K562 (cell line): Measurements from ENCODE around the gene FOXD2. TPM values are rescaled to one million over a fixed set of nuclear protein-coding genes. Genes with fewer than 3 reads are reported as not detected.
A peak's percentile ranks its signal among the peaks of the same experiment; 100 is the strongest.

Experiments
- ATAC-seq: fragments of 200-7000 bp; cut with Tn5 transposase; 3 replicates; pipeline ENCODE4 v1.9.1; 2020; ENCODE audit warnings: moderate library complexity
- BruUV-seq: library from RNA; stranded (reverse); fragments of 400-500 nt; replicated peaks from 2 replicates; lab custom pipeline; 2021; lab: Mats Ljungman, UMichigan
- CTCF ChIA-PET: fragments of 300-600 bp; formaldehyde crosslinking; extraction: SDS; loops from one replicate; lab custom pipeline; 2021; ENCODE audit warnings: low intra/inter-chr PET ratio; lab: Yijun Ruan, JAX
- POLR2A ChIA-PET: fragments of 300-600, 350-650 bp; sonication (Branson Sonifier 250); formaldehyde crosslinking; extraction: SDS; loops from one replicate; lab custom pipeline; 2021; ENCODE audit warnings: antibody characterized with exemption, inconsistent platforms; lab: Yijun Ruan, JAX
- DNase-seq, 4 experiments: peaks; one replicate each; pipeline versions ENCODE4 v3.0.0 to v3.0.0-alpha.2; 2011 to 2018; ENCODE audit warnings: low spot score in 3 of 4, mixed read lengths in 3 of 4; ENCODE audit errors: extremely low read depth in 1 of 4
- FAIRE-seq: peaks from 2 replicates; lab custom pipeline; 2011; peaks lifted over from hg19 to GRCh38; lab: Jason Lieb, UNC
- H2AFZ ChIP-seq: 2 replicates; pipeline ENCODE4 v1.6.0; 2011; ENCODE audit warnings: low read depth, low read length, control low read depth, inconsistent platforms
- H3K27ac ChIP-seq: fragments of 200-600 bp; 3 replicates; pipeline ENCODE4 v1.8.0; 2011; ENCODE audit warnings: low read depth, mild to moderate bottlenecking, control low read depth, inconsistent platforms, low read length, moderate library complexity, mixed read lengths; ENCODE audit errors: extremely low read depth
- H3K27me3 ChIP-seq, 2 experiments: fragments of 300-600 bp in 1 of 2; 2 replicates in 1 of 2; 3 replicates in 1 of 2; pipeline versions ENCODE4 v1.6.0 to v1.8.0; 2011; ENCODE audit warnings: inconsistent platforms in 2 of 2, low read length in 2 of 2, mild to moderate bottlenecking in 1 of 2, mixed read lengths in 1 of 2, moderate library complexity in 1 of 2; ENCODE audit not compliant: control insufficient read depth in 2 of 2, insufficient read depth in 2 of 2
- H3K36me3 ChIP-seq: fragments of 300-600 bp; 3 replicates; pipeline ENCODE4 v1.8.0; 2011; ENCODE audit warnings: mild to moderate bottlenecking, low read length, inconsistent platforms; ENCODE audit not compliant: control insufficient read depth, insufficient read depth
- H3K4me1 ChIP-seq, 2 experiments: fragments of 200-600 bp in 1 of 2; replicated peaks in 1 of 2; 2 replicates in 1 of 2; 3 replicates in 1 of 2; pipeline versions ENCODE4 v1.5.1 to v1.8.0; 2011; ENCODE audit warnings: inconsistent platforms in 2 of 2, low read length in 2 of 2, mild to moderate bottlenecking in 1 of 2, mixed read lengths in 1 of 2, moderate library complexity in 1 of 2; ENCODE audit not compliant: control insufficient read depth in 2 of 2, insufficient read depth in 2 of 2
- H3K4me2 ChIP-seq: 2 replicates; pipeline ENCODE4 v1.6.1; 2011; ENCODE audit warnings: low read length, control low read depth, inconsistent platforms, mixed read lengths; ENCODE audit not compliant: insufficient read depth
- H3K4me3 ChIP-seq: fragments of 200-600 bp; sonication (generic), shearing (Covaris generic); 2 replicates; pipeline ENCODE4 v1.5.1; 2016; ENCODE audit warnings: control low read depth, inconsistent platforms
- H3K79me2 ChIP-seq: fragments of 200-600 bp; 3 replicates; pipeline ENCODE4 v1.8.0; 2011; ENCODE audit warnings: low read length, inconsistent platforms; ENCODE audit not compliant: control insufficient read depth, insufficient read depth
- H3K9ac ChIP-seq, 2 experiments: 2 replicates each; pipeline versions ENCODE4 v1.6.0 to v1.6.1; 2011; ENCODE audit warnings: low read depth in 2 of 2, low read length in 2 of 2, control low read depth in 1 of 2, inconsistent platforms in 1 of 2, mild to moderate bottlenecking in 1 of 2, mixed read lengths in 1 of 2; ENCODE audit not compliant: insufficient read depth in 1 of 2
- H3K9me1 ChIP-seq: one replicate; pipeline ENCODE4 v1.6.0; 2011; ENCODE audit warnings: inconsistent platforms, mild to moderate bottlenecking, low read length, moderate library complexity; ENCODE audit not compliant: control insufficient read depth, insufficient read depth
- H3K9me3 ChIP-seq: replicated peaks from 2 replicates; pipeline ENCODE4 v1.5.1; 2011; ENCODE audit warnings: low read depth, low read length, inconsistent platforms; ENCODE audit not compliant: control insufficient read depth, insufficient read depth
- H4K20me1 ChIP-seq: replicated peaks from 2 replicates; pipeline ENCODE4 v1.6.1; 2011; ENCODE audit warnings: low read length, inconsistent platforms, mixed read lengths; ENCODE audit not compliant: control insufficient read depth, insufficient read depth
- BMI1 ChIP-seq: fragments of 150-350 bp; IDR thresholded peaks from 2 replicates; pipeline ENCODE4 v1.6.1; 2014; ENCODE audit warnings: low read length
- WGBS: fragments of 100-300 bp; shearing (Covaris generic); methylation state at CpG from one replicate; pipeline ENCODE4 v1.1.6; 2016; ENCODE audit warnings: low coverage, mixed read lengths; ENCODE audit not compliant: insufficient coverage; ENCODE audit errors: missing lambda C conversion rate; 5-methylcytosine and 5-hydroxymethylcytosine counted together
- in situ Hi-C: fragments of 300-500 bp; cut with MboI; formaldehyde crosslinking; loops from 4 replicates; pipeline ENCODE4 v1.15.0; 2018; ENCODE audit warnings: inconsistent platforms, mixed read lengths
- intact Hi-C: fragments of 100-400 bp; cut with micrococcal nuclease; formaldehyde crosslinking; loops from 2 replicates; pipeline ENCODE4 v1.14.2; 2022
- polyA plus RNA-seq, 8 experiments: library from polyadenylated mRNA; depleted of rRNA in 4 of 8; stranded (reverse) in 5 of 8; unstranded in 3 of 8; fragments of >200 nt; fragmentation: Nextera tagmentation in 2 of 8; fragmentation: Illumina TruSeq in 1 of 8; extraction: Ambion mirVana in 2 of 8; extraction: Trizol in 1 of 8; gene quantifications; 2 replicates each; pipeline versions ENCODE4 v1.2.1 to v1.2.3, GENCODE V29; 2011 to 2014; ENCODE audit warnings: inconsistent platforms in 1 of 8, missing spikeins in 1 of 8
- total RNA-seq, 7 experiments: library from RNA; depleted of rRNA in 6 of 7; stranded (reverse); fragments of >200 nt in 6 of 7; fragmentation: Illumina TruSeq in 2 of 7; extraction: Trizol in 2 of 7; gene quantifications; 2 replicates each; pipeline versions ENCODE4 v1.2.1 to v1.2.3, GENCODE V29; 2011 to 2021; ENCODE audit warnings: low replicate concordance in 1 of 7
- TF ChIP-seq, protein P1 (sequence below): sonication (generic); formaldehyde crosslinking; IDR thresholded peaks from 2 replicates; pipeline ENCODE4 v1.8.1; 2023; ENCODE audit warnings: mild to moderate bottlenecking, missing genetic modification reagents

The FOXD2 gene
- total and polyA plus RNA-seq, 9 of the 15 experiments (the other 6 are each of a cell fraction or from before 2014, with no cell fraction given): 0.06 to 1.2 (median 0.22) TPM

DNA sequence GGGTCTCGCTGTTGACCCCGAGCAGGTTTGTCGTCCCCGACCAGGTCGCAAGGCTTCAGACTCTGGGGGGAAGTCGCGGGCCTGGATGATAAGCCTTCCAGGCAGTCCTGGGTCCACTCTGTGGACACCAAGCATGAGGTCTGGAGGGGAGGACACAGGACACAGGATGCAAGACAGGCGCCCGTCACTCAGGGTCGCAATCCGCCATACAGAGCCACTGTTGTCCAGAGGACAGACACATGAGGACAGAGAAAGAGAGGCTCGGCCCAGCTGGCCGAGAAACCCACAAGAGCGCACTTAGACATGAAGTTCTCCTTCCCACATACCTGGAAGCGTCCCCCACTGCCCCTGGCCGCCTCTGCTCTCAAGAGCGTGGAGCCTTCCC is 4.8 kb upstream of the FOXD2 start:
- peaks cover 20% of the 10 kb centered on the region for H4K20me1 ChIP-seq
- CTCF ChIA-PET: interaction anchor here (0.5 to 1.4 kb wide), 2 partner anchors 275 to 278 kb away, joined by 3 to 4 read pairs; no protein-coding TSS in a partner anchor
- FAIRE-seq: no peak
- no peak overlapping the region for H2AFZ ChIP-seq
- in situ Hi-C loops (loop anchor here (5.0 kb wide), 1 partner anchor 279 kb away; no protein-coding TSS in a partner anchor), intact Hi-C loops (loop anchor here (5.0 to 10.0 kb wide), 2 partner anchors 84 to 192 kb away; no protein-coding TSS in a partner anchor)
- WGBS: 85% methylated on average over 15 of the region's 17 CpGs
- H3K79me2 ChIP-seq: 0 out of 3 replicates have a peak, but pooled peaks cover 7% of the 10 kb centered on the region
- no peaks in the 10 kb centered on the region for H3K9me1 ChIP-seq
- POLR2A ChIA-PET: interaction anchor here (0.5 to 1.6 kb wide), 5 partner anchors 7 to 293 kb away, joined by 3 to 8 read pairs (median 4); no protein-coding TSS in a partner anchor
- no peak overlapping the region for H3K4me2 ChIP-seq
- TF ChIP-seq, protein P1, sequence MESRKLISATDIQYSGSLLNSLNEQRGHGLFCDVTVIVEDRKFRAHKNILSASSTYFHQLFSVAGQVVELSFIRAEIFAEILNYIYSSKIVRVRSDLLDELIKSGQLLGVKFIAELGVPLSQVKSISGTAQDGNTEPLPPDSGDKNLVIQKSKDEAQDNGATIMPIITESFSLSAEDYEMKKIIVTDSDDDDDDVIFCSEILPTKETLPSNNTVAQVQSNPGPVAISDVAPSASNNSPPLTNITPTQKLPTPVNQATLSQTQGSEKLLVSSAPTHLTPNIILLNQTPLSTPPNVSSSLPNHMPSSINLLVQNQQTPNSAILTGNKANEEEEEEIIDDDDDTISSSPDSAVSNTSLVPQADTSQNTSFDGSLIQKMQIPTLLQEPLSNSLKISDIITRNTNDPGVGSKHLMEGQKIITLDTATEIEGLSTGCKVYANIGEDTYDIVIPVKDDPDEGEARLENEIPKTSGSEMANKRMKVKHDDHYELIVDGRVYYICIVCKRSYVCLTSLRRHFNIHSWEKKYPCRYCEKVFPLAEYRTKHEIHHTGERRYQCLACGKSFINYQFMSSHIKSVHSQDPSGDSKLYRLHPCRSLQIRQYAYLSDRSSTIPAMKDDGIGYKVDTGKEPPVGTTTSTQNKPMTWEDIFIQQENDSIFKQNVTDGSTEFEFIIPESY (CRISPR knock-in tag): 0 out of 2 replicates have a peak, but pooled peaks have one; percentile 25
- TF ChIP-seq BMI1: no peak
- peaks cover 14 to 42% of the 10 kb centered on the region in 2 experiments for H3K4me1 ChIP-seq
- H3K27ac ChIP-seq: no peak overlapping the region
- no peaks in the 10 kb centered on the region for H3K9me3 ChIP-seq
- DNase-seq: no peak
- no peak overlapping the region for H3K4me3 ChIP-seq
- H3K36me3 ChIP-seq: peaks cover 4% of the 10 kb centered on the region; the same call in 2 of the 3 replicates
- H3K27me3 ChIP-seq: no peaks in the 10 kb centered on the region
- no peak for ATAC-seq
- no TSS peak for BruUV-seq
- H3K9ac ChIP-seq: peak overlapping the region in 1 of 2 experiments; percentile 83; a peak in 1 of 4 replicates
